Stimulated activated CD8-positive, alpha-beta memory T cell treated with anti-CD3 and anti-CD28 coated beads, Interleukin-7, amount 100 ng/mL, for 24 hours (primary cell): Measurements from ENCODE around the gene DDN.

Experiments
- DNase-seq: peaks from one replicate; pipeline ENCODE4 v3.0.0-alpha.2; 2020; ENCODE audit warnings: low read depth

The DDN gene

DNA sequence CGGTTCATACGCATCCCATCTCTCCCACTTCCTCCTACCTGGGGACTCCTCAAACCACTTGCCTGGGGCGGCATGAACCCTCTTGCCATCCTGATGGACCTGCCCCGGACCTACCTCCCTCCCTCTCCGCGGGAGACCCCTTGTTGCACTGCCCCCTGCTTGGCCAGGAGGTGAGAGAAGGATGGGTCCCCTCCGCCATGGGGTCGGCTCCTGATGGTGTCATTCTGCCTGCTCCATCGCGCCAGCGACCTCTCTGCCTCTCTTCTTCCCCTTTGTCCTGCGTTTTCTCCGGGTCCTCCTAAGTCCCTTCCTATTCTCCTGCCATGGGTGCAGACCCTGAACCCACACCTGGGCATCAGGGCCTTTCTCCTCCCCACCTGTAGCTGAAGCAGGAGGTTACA is 17.4 kb downstream of the DDN start:
- no peak for DNase-seq

DNA sequence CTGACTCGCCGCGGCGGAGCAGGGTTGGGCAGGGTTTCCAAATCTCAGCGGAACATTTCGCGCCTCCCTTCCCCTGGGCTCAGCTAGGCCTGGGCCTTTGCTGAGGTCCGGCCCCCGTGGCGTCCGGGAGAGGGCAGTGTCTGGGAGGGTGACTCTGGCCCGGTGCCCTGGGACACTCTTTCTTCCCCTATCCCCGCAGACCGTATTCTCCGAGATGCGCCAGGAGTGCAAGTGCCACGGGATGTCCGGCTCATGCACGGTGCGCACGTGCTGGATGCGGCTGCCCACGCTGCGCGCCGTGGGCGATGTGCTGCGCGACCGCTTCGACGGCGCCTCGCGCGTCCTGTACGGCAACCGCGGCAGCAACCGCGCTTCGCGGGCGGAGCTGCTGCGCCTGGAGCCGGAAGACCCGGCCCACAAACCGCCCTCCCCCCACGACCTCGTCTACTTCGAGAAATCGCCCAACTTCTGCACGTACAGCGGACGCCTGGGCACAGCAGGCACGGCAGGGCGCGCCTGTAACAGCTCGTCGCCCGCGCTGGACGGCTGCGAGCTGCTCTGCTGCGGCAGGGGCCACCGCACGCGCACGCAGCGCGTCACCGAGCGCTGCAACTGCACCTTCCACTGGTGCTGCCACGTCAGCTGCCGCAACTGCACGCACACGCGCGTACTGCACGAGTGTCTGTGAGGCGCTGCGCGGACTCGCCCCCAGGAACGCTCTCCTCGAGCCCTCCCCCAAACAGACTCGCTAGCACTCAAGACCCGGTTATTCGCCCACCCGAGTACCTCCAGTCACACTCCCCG is 18.0 kb downstream of the DDN start:
- no peak for DNase-seq

DNA sequence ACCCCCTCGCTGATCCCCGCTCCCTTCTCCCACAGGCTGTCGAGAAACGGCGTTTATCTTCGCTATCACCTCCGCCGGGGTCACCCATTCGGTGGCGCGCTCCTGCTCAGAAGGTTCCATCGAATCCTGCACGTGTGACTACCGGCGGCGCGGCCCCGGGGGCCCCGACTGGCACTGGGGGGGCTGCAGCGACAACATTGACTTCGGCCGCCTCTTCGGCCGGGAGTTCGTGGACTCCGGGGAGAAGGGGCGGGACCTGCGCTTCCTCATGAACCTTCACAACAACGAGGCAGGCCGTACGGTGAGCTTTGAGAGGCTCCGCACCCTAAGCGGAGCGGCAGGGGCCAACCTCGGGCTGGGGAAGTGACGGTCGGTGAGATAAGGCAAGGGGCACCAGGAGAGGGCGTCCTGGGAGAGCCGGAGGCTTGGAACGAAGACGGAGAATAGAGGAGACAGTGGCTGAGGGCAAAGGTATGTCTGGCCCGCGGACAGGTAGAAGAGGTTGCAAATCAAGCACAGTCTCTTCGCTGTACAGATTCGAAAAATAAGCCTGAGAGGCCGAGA is 18.7 kb downstream of the DDN start:
- DNase-seq, result no peak

DNA sequence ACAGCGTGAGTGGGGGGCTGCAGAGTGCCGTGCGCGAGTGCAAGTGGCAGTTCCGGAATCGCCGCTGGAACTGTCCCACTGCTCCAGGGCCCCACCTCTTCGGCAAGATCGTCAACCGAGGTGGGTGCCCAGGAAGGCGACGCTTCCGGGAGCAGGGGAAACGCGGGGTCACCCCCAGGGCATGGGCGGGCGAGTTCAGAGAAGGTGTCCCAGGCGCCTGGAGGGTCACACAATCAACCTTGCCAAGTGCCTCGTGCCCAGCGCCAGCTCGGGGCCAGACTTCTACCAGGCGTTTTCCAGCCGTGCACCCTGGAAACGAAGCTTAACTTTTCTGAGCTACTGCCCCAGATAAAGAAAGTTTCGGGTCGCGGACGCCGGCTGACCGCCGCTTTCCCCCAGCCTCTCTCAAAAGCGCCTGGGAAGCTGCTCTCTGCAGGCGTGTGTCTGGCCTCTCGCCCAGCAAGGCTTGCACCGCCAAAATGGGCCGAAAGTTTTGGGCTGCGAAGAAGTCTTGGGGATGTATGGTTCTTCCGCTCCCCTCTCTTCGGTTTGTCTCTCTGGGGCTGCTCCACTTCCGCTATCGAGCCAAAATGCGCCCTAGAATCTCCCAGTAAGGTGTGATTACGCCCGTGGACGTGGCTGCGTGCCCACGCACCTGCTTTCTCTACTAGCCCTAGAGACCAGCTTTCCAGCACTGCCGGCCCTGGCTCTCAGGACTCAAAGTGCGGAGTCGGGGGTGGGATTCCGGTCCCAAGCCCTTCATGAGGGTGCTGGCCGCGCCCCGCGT is 19.4 kb downstream of the DDN start:
- DNase-seq, result no peak

DNA sequence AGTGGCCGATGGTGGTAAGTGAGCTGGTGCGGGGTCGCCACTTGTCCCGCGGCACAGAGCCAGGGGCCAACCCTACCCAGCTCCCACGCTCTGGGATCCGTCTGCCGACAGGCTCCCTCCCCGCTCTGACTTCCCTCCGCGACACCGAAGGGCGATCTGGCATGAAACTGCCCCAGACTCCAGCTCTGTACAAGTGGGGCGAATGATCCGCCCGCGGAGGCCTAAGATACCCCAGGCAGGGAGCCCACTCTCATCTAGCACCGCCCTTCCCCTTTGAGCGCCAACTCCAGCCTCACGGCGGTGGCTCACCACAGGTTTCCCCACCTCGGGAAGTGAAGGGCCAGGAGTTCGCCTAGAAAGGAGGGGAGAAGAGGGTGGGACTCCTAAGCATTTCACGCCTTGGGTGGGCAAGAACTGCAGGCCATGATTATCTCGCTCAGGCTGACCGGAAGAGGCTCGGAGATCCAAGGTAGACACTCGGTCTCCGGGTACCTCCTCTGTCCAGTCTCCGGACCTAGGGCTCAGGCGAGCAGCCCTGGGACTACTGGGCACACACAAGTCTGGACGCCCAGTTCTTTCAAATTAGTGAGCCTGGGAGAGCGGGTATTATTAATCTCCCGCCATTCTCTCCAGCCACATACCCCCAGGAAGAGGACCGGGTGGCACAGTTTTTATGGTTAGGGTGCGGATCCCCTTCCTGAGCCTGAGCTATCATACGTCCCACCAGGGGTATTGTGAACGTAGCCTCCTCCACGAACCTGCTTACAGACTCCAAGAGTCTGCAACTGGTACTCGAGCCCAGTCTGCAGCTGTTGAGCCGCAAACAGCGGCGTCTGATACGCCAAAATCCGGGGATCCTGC is 20.2 kb downstream of the DDN start:
- no peak for DNase-seq

DNA sequence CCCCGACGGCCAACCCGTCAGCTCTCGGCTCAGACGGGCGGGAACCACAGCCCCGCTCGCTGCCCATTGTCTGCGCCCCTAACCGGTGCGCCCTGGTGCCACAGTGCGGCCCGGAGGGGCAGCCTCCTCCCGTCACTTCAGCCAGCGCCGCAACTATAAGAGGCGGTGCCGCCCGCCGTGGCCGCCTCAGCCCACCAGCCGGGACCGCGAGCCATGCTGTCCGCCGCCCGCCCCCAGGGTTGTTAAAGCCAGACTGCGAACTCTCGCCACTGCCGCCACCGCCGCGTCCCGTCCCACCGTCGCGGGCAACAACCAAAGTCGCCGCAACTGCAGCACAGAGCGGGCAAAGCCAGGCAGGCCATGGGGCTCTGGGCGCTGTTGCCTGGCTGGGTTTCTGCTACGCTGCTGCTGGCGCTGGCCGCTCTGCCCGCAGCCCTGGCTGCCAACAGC is 20.9 kb downstream of the DDN start, which contains the start of gene WNT1:
WNT1 (plus strand) TSS at position 32 of the 450 bp plus-strand sequence; CDS start at position 361, 329 bp downstream.
- no peak for DNase-seq

DNA sequence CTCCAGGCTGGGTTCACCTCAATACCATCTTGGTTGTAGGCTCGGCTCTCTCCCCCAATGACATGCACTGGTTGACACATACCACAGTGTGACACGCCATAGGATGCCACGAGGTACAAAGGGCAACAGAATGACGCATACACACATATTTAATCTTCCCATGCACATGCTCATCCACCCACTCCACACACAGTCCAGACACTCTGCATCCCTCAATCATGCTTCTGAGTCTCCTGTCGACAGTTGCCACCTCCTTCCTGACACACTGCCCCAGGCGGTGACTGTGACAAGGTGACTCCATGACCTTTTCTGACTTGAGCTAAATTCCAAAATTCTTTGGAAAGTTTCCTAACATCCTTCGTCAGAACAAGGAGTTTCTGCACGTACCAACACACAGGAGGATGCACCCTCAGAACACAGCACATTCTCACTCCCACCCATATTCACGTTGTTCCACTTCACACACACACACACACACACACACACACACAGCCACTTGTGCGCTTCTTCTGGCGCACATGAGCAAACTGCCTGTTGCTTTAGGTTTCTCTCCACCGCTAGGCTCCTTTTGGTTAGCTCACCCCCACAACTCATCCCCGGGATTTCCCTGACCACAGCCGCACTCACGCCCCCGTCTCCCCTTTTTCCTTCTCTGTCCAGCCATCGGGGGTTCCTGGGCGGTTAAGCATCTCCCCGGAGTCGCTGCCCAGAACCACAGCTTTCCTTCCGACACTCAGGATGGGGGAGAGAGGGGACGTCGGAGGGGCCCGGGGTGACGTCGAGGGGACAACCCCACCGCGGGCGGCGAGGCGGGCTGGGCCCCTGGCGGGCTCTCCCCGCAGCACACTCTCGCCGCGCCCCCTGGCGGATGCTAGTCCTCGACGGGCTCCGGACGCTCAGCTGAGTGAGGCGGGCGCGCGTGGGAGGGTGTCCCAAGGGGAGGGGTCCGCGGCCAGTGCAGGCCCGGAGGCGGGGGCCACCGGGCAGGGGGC is 21.6 kb downstream of the DDN start:
- peak; percentile 63 for DNase-seq

DNA sequence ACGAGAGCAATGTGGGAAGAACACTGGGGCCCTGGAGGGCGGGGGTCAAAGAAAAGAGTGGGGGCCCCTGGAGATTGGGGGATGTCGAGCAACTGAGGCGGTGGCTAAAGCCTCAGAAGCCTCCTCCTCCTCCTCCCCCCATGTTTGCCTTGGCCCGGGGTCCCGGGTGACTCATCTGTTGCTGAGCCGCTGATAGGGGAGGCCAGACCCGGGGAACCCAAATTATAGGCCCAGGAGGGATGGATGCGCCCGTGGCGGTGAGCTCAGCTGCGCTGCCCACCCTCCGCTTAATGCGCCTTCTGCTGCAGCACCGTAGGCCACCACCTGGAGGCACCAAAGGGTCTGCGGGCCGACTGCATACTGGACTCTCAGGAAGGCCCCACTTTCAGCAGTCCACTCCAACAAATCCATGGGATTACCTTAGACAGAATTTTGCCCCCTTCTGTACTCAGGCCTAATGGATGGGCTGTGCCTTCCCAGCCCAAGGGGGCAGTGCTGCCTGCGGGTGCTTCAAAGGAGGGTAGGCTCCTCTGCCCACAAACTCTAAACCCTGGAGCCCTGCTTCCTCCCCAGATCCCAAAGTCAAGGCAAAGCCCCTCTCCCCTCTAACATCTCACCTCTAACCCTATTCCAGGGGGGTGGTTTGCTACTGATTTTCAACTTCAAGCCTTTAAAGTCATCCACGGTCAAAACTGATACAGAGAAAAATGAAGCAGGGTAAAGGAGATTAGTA is 25.1 kb downstream of the DDN start:
- DNase-seq, result no peak

DNA sequence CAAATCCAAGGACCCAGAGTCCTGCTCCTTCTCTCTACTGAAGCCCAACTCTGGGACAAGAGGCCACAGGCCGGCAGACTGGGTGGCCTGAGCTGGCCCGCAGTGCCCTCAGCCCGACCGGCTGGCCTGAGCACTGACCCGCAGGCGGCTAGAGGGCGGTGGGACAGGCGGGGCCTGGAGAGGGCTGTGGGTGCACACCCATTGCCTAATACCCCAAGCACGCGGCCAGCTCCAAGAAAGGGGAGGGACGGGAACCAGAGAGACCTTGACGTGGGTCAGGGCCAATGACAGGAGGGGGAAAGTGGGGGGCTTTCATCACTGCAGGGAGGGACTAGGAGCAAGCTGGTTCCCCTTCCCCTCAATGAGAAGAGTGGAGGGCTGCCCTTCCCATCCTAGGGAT is 25.6 kb downstream of the DDN start:
- no peak for DNase-seq

DNA sequence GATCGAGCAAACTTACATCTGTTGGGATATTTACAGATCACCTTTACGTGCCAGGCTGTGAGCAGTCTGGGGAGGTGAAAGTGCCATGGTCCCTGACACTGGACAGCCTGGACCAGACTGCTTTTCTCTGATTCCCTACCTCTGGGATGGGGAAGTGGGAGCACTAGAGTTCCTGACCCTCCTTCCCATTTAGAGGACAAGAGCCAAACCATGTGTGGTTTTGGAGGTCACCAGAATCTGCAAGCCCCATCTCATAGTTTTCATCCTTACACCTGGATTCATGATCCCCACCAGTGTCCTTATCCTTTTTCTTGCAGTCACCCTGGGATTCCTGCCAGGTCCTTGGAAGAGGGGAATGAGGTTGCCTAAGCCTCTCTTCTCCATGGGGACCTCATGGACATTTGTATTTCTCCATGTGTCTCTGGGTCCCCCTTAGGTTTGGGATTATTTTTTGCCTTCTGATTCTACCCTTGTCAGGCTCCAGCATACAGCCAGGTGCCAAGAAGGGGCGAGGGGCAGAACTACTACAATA is 26.2 kb downstream of the DDN start:
- no peak for DNase-seq

DNA sequence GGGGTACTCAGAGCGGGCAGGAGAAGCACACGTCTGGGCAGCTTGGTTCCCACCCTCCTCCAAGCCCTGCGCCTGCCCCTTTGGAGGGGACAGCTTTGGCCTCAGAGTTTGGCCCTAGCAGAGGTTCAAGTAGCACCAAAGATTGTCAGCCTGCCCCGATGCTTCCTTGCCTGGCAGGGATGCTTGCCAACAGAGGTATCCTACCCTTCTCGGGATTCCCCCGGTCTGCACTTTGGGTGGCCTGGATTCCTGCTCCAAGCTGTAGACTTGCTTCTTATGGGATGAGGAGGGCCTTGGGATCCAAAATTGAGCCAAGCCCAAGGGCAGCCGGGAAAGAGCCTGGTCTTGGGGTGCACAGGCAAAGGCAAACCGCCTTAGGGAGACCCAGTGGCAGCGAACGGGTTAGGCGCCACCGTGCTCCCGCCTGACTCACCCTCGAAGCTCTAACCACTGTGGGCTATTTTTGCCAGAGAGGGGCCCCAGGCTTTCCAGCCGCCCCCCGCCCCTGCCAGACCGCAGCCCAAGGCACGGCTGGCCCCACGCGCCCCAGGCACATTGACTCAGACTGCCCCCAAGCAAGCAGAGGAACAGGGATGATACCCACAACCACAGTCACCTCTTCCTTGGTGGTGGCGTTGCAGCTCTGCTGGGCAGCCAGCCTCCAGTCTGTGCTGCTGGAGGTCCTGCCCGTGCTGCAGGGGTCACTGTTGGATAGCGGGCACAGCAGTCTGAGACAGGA is 26.8 kb downstream of the DDN start:
- DNase-seq, result no peak

DNA sequence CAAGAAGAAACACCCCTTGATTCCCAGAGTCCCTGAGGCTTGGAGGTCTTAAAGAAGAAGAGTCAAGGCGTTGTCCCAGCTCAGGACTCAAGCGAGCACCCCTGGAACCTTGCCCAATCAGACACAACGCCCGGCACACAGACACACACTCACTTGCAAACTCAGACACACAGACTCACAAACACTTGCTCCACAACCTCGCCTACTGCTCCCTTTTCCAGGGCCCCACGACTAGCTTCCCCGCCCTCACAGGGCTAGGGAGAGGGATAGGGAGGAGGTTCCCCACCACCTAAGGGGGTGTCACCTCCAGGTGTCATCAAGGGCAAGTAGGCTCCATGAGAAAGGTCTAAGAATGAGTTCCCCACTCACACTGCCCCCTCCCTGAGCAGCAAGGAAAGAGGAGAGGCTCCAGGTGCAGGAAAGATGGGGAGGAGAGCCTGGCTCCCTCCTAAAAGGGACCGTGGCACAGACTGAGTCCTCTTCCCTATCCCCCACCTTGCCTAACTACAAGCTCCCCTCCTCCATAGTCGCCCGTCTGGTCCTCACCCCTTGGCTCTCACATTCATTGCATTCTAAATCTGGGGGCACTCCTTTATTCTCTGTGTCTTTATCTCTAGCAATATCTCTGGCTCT is 28.4 kb downstream of the DDN start:
- no peak for DNase-seq

DNA sequence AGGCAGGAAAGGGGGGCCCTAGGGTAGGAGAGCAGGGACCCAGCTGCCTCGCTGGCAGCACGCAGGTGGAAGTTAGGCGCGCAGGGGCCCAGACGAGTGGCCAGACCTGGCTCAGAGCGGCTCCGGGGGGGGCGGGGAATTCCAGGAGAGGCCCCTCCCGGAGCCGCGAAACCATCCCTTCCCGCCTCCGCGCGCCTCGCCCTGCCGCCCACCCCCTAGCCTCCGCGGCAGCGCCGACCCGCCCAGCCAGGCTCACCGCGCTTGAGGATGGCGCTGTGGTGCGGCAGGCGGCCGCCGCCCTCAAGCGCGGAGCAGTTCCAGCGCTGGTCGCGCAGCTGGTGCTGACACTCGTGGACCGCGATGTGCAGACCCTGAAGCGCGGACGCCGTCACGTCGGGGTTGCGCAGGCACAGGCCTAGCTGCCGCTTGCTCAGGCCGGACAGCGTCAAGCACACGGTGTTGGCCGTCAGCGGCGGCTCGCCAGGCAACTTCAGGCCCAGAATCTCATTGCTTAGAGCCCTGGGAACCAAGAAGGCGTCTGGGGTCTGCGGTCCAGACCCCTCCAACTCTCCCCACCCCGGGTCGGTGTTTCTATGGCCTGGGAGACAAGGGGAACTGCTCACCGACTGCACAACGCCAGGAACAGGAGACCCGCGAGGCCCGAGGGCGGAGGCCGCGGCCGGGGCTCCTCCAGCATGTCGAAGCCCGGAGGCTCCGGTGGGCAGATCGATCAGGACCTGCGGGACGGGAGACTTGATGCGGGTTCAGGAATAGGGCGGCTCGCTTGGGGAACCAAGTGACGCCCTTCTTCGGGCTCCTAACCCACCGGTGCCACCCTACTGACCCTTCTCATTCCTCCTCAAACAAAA is 29.1 kb downstream of the DDN start:
- no peak for DNase-seq

DNA sequence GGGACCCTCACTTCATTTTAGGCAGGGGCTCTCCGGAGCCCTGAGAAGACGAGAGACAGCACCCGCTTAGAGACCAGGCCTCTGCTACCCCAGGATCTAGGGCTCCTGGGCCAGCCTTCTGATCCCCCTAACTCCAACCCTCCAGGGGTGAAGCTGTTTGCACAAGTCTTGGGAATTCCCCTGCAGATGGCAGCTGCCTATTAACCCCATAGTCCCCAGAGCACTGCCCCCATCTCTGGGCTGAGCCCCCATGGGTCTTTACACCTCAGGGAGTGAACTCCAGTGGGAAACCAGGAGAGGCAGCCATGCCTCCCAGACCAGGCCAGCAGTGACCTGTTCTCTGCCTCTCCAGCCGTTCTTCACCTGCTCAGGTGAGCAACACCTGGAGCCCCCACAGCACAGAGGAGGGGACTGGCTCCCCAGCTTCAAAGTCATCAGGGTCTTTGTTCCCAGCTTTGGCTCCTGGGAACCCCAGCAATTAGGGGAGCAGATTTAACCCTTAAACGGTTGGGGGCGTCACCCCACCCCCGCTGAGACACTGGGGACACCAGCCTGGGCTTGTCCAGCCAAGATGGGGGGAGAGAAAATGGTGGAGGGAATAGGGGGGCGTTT is 29.9 kb downstream of the DDN start:
- no peak for DNase-seq

DNA sequence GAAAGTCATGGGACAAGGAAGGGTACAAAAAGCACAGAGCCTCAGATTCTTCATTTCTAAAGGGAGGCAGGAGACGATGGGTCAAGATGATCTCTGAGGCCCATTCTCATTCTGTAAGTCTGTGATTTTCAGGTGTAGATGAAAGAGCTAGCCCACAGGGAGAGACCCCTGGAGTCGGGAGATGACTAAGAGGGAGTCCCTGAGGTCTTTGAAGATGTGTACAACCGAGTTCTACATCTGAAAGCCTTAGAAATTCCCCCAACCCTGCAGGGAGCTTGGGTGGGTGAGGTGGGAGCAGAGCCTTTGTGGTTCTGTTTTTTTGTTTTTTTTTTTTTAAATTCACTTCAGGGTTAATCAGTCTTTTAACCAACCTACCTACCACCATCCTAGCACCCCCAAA is 30.7 kb downstream of the DDN start:
- DNase-seq, result no peak

DNA sequence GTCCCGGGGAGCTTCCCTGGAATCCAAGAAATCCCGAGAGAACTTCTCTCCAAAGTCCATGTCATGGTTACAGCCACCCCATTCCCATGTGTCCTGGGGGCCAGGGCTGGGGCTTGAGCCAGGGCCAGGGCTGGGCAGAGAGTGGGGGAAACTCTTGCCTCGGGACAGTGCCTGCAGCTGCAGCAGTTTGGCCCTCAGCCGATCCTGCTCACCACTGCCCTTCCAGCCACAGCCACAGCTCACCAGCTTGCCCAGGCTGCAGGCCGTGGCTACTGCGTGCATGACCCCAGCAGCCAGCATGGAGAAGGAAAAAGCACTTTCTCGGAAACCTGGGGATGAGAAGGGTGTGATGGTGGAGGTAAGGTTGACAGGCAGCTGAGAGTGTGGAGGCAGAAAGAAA is 31.2 kb downstream of the DDN start:
- DNase-seq, result no peak
